Stimulated activated CD4-positive, alpha-beta T cell treated with anti-CD3 and anti-CD28 coated beads, Interleukin-12 subunit alpha, Interleukin-12 subunit beta, amount 100 ng/mL, for 48 hours (primary cell): ENCODE measurements around the gene CD7.
"Not testable (repeated sequence)": the region's sequence is repeated elsewhere in the genome, so short reads cannot be mapped to it uniquely, and the experiment has no call there.

ENCODE experiments used
- DNase-seq, 3 donors: peaks; one replicate each; pipeline ENCODE4 v3.0.0-alpha.2; 2020; ENCODE audit warnings: low read depth in 2 of 3, low spot score in 1 of 3

CD7 gene

DNA sequence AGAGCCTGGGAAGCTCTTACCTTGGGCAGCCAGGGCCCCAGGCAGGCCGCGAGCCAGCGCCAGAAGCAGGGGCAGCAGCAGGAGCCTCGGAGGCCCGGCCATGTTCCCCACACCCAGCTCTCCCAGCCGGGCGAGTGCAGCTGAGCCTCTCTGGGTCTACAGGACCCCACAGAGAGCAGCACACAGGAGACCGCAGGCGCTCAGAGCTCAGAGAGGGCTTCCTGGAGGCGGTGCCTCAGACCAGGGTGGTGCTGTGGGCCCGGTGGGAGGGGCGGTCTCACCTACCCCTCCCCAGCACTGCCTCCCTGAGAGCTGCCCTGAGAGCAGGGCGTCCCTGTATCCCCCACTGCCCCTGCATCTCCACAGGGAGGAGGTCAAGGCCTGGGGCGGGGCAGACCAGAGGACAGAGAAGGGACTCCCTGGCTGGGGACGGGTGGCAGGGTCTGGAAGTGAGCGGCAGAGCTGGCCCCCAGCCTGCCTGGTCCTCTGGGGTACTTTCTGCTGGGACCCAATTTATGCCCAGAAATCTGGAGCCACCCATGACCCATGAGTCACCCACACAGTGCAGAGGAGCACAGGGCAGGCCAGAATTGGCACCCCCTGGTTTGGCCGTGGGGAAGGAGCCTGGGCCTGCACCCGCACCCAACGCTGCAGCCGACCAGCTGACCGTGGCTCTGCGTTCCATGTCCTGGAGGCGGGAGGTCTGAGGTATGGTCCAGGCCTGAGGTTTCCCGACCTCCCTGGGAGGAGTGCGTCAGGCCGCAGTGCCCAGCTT is at the start of gene CD7:
CD7 (minus strand) TSS at position 215 of the 775 bp plus-strand sequence; CDS start at position 102, 113 bp downstream.
- DNase-seq = peak in 1 of 3 donors; percentile 55

GRCh38 chr17:82366749-82367148 is 49.3 kb upstream of the CD7 start:
- DNase-seq = no peak

GRCh38 chr17:82365606-82366295 is 48.3 kb upstream of the CD7 start:
- no peak for DNase-seq

DNA sequence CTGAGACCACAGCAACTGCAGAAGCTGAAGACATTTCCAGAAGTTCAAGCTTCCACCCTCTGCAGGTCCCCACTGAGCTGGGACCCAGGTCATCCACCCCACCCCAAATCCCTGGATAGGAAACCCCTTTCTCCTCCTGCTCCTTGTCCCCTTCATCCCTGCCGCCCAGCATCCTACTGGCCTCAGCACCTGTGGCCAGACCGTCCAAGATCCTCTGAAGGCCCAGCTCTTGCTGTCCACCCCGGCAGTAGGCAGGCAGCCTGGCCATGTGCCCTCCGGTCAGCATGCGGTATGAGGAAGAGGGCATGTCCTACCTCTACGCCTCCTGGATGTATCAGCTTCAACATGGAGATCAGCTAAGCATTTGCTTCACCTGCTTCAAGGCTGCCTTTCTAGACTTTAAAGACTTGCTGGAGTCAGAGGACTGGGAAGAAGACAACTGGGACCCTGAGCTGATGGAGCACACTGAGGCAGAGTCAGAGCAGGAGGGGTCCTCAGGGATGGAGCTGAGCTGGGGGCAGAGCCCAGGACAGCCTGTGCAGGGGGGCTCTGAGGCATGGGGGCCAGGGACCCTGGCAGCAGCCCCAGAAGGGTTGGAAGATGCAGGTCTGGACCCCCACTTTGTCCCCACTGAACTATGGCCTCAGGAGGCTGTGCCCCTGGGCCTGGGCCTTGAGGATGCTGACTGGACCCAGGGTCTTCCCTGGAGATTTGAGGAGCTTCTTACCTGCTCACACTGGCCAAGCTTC is 44.7 kb upstream of the CD7 start:
- no peak for DNase-seq

GRCh38 chr17:82359451-82360074 is 42.2 kb upstream of the CD7 start:
- not testable (repeated sequence) for DNase-seq

- no peak for DNase-seq
Measured at GRCh38 chr17:82358465-82359350, 41.3 kb upstream of the CD7 start, which contains the start of gene TEX19. TSS of gene TEX19 (plus strand) at chr17:82359247. CDS start at chr17:82362151, 2,904 bp downstream.

DNA sequence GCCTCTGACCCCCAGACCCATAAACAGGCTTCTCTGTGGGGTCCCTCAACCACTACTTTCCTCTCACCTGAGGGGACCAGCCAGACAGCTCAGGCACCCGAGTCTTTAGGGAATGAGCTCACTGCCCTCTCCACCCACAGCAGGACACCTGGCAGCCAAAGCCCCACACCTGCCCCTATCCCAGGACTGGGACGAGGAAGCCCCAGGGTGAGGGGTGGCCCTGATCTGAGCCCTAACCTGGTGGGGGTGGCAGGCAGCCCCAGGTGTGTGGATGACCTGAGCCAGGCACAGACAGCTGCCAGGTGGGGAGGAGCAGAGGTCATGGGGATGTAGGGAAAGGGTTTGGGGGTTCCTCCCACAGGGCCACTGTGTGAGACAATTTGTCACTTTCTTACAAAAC is 40.0 kb upstream of the CD7 start:
- no peak for DNase-seq

DNA sequence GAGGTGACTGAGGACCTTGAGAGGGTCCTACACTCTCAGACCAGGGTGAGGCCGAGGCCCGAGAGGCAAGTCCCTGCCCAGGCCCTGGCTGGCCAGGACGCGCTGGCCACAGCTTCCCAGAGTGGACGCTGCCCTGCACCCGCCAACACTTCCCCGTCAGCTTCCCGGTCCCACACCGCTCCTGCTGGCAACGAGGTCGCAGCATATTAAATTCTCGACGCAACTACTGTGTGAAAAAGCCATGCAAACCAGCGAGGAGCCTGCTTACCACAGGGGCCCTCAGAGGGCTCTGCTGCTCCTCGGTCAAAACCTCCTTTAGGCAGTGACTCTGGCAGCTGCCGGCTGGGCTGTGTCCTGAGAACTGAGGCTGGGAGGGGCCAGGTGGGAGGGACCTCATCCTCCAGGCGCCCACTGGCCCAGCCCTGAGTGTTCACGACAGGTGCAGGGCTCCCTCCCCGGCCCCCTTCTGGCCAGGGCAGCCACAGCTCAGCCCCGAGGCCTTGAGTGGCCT is 39.5 kb upstream of the CD7 start:
- no peak for DNase-seq

GRCh38 chr17:82355770-82356427 is 38.5 kb upstream of the CD7 start:
- DNase-seq = no peak

DNA sequence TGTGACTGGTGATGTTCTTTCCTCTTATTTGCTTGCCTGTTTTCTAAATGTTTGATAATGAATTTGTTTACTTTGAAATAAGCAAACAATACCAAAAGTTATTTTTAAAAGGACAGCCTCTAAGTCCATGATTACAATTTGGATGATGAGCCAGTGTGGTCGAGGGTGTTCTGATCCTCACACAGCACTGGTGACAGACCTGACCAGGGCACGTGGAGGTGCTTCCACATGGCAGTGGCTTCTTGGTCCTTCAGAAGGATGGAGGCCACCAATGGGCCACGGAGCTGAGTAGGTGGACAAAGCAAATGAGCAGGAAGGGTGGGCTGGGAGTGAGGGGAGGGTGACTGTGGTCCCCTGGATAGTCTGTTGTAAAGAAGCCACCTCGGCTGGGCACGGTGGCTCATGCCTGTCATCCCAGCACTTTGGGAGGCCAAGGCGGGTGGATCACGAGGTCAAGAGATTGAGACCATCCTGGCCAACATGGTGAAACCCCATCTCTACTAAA is 37.4 kb upstream of the CD7 start:
- no peak for DNase-seq

- no peak for DNase-seq
Measured at GRCh38 chr17:82353484-82353883, 36.1 kb upstream of the CD7 start.

- peak; percentile 70 to 86 (median 76) for DNase-seq
Measured at GRCh38 chr17:82351713-82352488, 34.5 kb upstream of the CD7 start.

DNA sequence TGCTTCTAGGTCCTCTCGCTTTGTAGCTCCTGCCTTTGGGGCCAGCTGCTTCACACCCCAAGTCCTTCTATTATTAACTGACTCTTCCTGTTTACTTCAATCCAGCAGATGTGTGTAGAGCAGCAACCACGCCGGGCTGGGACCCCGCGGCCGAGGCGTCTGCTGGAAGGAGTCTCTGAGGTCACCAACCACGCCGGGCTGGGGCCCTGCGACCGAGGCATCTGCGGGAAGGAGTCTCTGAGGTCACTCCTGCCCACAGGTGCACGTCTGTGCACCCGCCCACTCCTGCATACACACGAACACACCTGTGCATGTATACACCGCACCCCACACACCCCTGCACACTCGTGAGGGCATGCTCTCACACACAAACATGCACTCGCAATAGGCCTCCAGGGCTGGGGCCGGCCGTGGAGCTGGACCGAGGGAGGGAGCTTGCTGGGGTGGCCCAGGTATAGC is 33.9 kb upstream of the CD7 start:
- DNase-seq = no peak

- peak in 2 of 3 donors; percentile 44 to 57 for DNase-seq
Measured at GRCh38 chr17:82350182-82351030, 33.0 kb upstream of the CD7 start.

- DNase-seq = no peak
Measured at GRCh38 chr17:82349287-82349701, 31.9 kb upstream of the CD7 start.

DNA sequence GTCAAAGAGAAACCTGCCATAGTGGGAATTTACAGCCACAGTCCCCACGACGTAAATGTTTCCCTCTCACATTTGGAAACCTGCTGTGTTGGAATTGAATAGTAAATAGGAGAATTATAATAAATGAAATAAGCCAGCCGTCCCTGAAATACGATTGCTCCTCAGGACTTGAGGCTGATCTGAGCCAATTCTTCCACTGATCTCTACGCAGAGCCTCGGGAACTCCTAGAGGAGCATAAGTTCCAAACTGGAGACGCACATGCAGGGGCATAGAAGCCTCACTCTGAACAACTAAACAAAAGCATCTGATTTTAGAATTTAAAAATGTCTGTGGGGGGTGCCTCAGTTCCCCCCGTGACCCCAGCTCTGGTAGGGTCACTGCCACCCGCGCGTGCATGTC is 31.5 kb upstream of the CD7 start:
- DNase-seq = no peak

- DNase-seq = no peak
Measured at GRCh38 chr17:82348434-82348833, 31.0 kb upstream of the CD7 start.
